Upper lobe of right lung (tissue), 1 donor: ENCODE measurements around the gene PHACTR3. TPM values are rescaled to one million over a fixed set of nuclear protein-coding genes. Genes with fewer than 3 reads are reported as not detected.

ENCODE experiments used
- ATAC-seq: fragments of 200-7000 bp; cut with Tn5 transposase; one replicate; pipeline ENCODE4 v1.9.1; 2020; ENCODE audit warnings: mild to moderate bottlenecking, moderate library complexity
- DNase-seq: peaks from one replicate; pipeline ENCODE4 v3.0.0-alpha.2; 2020
- H3K27ac ChIP-seq: fragments of 200-600 bp; one replicate; pipeline ENCODE4 v1.8.0; 2022
- H3K27me3 ChIP-seq: fragments of 200-600 bp; one replicate; pipeline ENCODE4 v1.8.0; 2022; ENCODE audit warnings: mild to moderate bottlenecking
- H3K36me3 ChIP-seq: fragments of 200-600 bp; one replicate; pipeline ENCODE4 v1.8.0; 2022
- H3K4me1 ChIP-seq: fragments of 200-600 bp; one replicate; pipeline ENCODE4 v1.8.0; 2022
- H3K4me3 ChIP-seq: fragments of 200-600 bp; one replicate; pipeline ENCODE4 v1.8.0; 2022; ENCODE audit warnings: mild to moderate bottlenecking
- H3K9me3 ChIP-seq: fragments of 200-600 bp; one replicate; pipeline ENCODE4 v1.8.0; 2022
- intact Hi-C: fragments of 100-400 bp; cut with DNase I; formaldehyde crosslinking; loops from one replicate; pipeline ENCODE4 v1.11.0; 2022
- total RNA-seq: library from RNA; stranded (reverse); fragmentation: NEBNext Ultra II Directional; extraction: Animal tissue kit (Norgen Biotek cat#: 25700); gene quantifications from one replicate; pipeline ENCODE4 v1.2.1, GENCODE V29; 2021
- TF ChIP-seq, protein P1 (sequence below): fragments of 200-600 bp; IDR thresholded peaks from one replicate; pipeline ENCODE4 v1.8.0; 2022; ENCODE audit warnings: antibody characterized with exemption
- donor health status: DM: no; HTN: yes; CAD: no; lungs with severe emphysema.

The PHACTR3 gene
- total RNA-seq, 1 donor from 2014 or later = 18.2 TPM

DNA sequence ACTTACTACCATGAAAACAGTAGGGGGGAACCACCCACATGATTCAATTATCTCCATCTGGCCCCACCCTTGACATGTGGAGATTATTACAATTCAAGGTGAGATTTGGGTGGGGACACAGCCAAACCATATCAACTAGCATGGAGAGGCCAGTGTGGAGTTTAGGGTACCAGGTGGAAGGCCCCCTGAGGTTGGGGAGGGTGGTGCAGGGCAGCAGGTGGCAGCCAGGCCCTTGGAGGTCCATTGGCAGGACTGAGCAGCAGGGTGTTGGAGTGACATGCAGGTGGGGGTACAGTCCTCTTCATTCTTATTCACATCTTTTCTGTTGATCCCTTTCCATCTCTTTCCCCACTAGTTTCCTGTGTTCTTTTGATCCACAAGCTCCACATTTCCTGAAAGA lies 42.9 kb downstream of the PHACTR3 start:
- no peaks in the 10 kb centered on the region for H3K27me3 ChIP-seq
- TF ChIP-seq, protein P1, sequence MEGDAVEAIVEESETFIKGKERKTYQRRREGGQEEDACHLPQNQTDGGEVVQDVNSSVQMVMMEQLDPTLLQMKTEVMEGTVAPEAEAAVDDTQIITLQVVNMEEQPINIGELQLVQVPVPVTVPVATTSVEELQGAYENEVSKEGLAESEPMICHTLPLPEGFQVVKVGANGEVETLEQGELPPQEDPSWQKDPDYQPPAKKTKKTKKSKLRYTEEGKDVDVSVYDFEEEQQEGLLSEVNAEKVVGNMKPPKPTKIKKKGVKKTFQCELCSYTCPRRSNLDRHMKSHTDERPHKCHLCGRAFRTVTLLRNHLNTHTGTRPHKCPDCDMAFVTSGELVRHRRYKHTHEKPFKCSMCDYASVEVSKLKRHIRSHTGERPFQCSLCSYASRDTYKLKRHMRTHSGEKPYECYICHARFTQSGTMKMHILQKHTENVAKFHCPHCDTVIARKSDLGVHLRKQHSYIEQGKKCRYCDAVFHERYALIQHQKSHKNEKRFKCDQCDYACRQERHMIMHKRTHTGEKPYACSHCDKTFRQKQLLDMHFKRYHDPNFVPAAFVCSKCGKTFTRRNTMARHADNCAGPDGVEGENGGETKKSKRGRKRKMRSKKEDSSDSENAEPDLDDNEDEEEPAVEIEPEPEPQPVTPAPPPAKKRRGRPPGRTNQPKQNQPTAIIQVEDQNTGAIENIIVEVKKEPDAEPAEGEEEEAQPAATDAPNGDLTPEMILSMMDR = no peak
- no peak overlapping the region for H3K27ac ChIP-seq
- ATAC-seq (no peak), DNase-seq (no peak)
- no peaks in the 10 kb centered on the region for H3K36me3 ChIP-seq
- intact Hi-C loops = no loop called here
- H3K4me1 ChIP-seq = no peaks in the 10 kb centered on the region
- H3K9me3 ChIP-seq = no peaks in the 10 kb centered on the region
- H3K4me3 ChIP-seq = no peak overlapping the region

DNA sequence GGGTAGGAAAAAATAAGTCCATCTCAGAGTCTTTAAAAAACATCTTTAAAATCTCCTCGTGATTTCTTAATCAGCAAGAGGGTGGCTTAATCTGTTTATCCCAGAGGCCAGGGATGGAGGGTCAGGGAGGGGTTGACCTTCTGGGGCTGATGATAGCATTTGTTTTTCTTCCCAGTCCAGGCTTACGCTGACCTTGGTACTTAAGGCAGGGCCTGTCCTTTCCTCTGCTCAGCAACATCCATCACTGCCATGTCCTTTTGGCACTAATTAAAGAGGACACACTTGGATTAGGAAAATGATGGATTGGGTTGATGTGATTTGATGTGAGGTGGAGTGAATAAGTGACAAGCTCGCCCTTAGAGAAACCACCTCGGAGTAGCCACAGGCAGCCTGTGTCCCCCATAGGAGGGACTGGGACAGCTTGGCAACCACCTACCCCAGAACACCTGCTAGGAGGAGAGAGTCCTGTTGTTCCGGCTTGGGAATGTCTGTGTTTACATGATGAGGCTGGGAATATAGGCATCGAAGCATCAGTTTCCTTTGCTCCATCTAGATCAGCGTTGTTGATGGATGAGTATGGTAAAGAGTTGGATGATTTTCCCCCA lies 44.2 kb downstream of the PHACTR3 start:
- H3K36me3 ChIP-seq = no peaks in the 10 kb centered on the region
- H3K4me1 ChIP-seq = no peaks in the 10 kb centered on the region
- ATAC-seq (no peak), DNase-seq (no peak)
- intact Hi-C loops = no loop called here
- H3K4me3 ChIP-seq = no peak overlapping the region
- H3K27ac ChIP-seq = no peak overlapping the region
- no peaks in the 10 kb centered on the region for H3K27me3 ChIP-seq
- TF ChIP-seq, protein P1 = no peak
- H3K9me3 ChIP-seq = no peaks in the 10 kb centered on the region

GRCh38 chr20:59650418-59650817 lies 46.1 kb downstream of the PHACTR3 start:
- Histone ChIP-seq H3K9me3 (no peaks in the 10 kb centered on the region), H3K4me1 (no peaks in the 10 kb centered on the region), H3K4me3 (no peak overlapping the region), H3K36me3 (no peaks in the 10 kb centered on the region), H3K27me3 (no peaks in the 10 kb centered on the region), H3K27ac (no peak overlapping the region)
- intact Hi-C loops = no loop called here
- no peak for DNase-seq
- TF ChIP-seq, protein P1 = no peak
- ATAC-seq = no peak

- H3K36me3 ChIP-seq = no peaks in the 10 kb centered on the region
- no peak overlapping the region for H3K4me3 ChIP-seq
- no peaks in the 10 kb centered on the region for H3K4me1 ChIP-seq
- TF ChIP-seq, protein P1 = no peak
- H3K27me3 ChIP-seq = no peaks in the 10 kb centered on the region
- ATAC-seq (no peak), DNase-seq (no peak)
- H3K9me3 ChIP-seq = peaks cover 5% of the 10 kb centered on the region
- H3K27ac ChIP-seq = no peak overlapping the region
- intact Hi-C loops = no loop called here
Measured at GRCh38 chr20:59652381-59652780, 48.0 kb downstream of the PHACTR3 start.

- no peak for ATAC-seq
- no peaks in the 10 kb centered on the region for H3K36me3 ChIP-seq
Measured at GRCh38 chr20:59656417-59656816, 52.1 kb downstream of the PHACTR3 start.

More at GRCh38 chr20:59656417-59656816, 52.1 kb downstream of the PHACTR3 start:
- peaks cover 16% of the 10 kb centered on the region for H3K9me3 ChIP-seq
- TF ChIP-seq, protein P1 = no peak
- H3K27me3 ChIP-seq = peaks cover under 1% of the 10 kb centered on the region
- H3K4me1 ChIP-seq = no peaks in the 10 kb centered on the region
- H3K27ac ChIP-seq = no peak overlapping the region
- no peak overlapping the region for H3K4me3 ChIP-seq
- intact Hi-C loops = no loop called here
- DNase-seq = no peak
